T-cell (primary cell): ENCODE results near the gene TTYH3. TPM values are rescaled to one million over a fixed set of nuclear protein-coding genes. Genes with fewer than 3 reads are reported as not detected.

Experiments
- ATAC-seq, 4 experiments: fragments of 200-7000 bp in 3 of 4; fragments of 150-1000 bp in 1 of 4; cut with Tn5 transposase; replicated peaks in 1 of 4; 1 replicate in 3 of 4; 2 replicates in 1 of 4; pipeline ENCODE4 v1.10.0; 2021; ENCODE audit warnings: moderate library complexity in 3 of 4, mild to moderate bottlenecking in 2 of 4, moderate number of reproducible peaks in 1 of 4
- CTCF ChIA-PET, 2 donors: fragments of 300-600 bp; sonication (Branson Sonifier 250); formaldehyde crosslinking; loops; one replicate each; lab custom pipeline; 2022; ENCODE audit warnings: antibody characterized with exemption in 2 of 2; lab: Charles Lee
- POLR2A ChIA-PET, 2 donors: fragments of 300-600 bp; sonication (Branson Sonifier 250); formaldehyde crosslinking; loops; one replicate each; lab custom pipeline; 2022; ENCODE audit warnings: antibody characterized with exemption in 2 of 2; lab: Charles Lee
- DNase-seq, 35 experiments: peaks; one replicate each; pipeline versions ENCODE4 v3.0.0 to v3.0.0-alpha.2; 2013 to 2023
- H3K27ac ChIP-seq: one replicate; pipeline ENCODE4 v1.5.1; 2013; ENCODE audit warnings: low read length
- H3K27me3 ChIP-seq, 2 experiments: replicated peaks in 1 of 2; 1 replicate in 1 of 2; 2 replicates in 1 of 2; pipeline versions ENCODE4 v1.6.1 to v1.7.0; 2013; ENCODE audit warnings: low read length in 1 of 2, mixed read lengths in 1 of 2; ENCODE audit not compliant: control insufficient read depth in 2 of 2, insufficient read depth in 2 of 2; ENCODE audit errors: extremely low read depth in 1 of 2
- H3K36me3 ChIP-seq, 2 donors: 1 replicate in 1 of 2; 2 replicates in 1 of 2; pipeline versions ENCODE4 v1.6.1 to v1.7.0; 2013; ENCODE audit warnings: low read length in 1 of 2; ENCODE audit not compliant: control insufficient read depth in 2 of 2, insufficient read depth in 1 of 2; ENCODE audit errors: extremely low read depth in 1 of 2
- H3K4me1 ChIP-seq, 2 experiments: 1 replicate in 1 of 2; 2 replicates in 1 of 2; pipeline versions ENCODE4 v1.6.1 to v1.7.0; 2013; ENCODE audit warnings: low read length in 2 of 2, mixed read lengths in 1 of 2; ENCODE audit not compliant: insufficient read depth in 2 of 2, control insufficient read depth in 1 of 2; ENCODE audit errors: extremely low read depth in 1 of 2
- H3K4me3 ChIP-seq, 2 donors: 1 replicate in 1 of 2; 2 replicates in 1 of 2; pipeline versions ENCODE4 v1.5.1 to v1.7.0; 2013; ENCODE audit warnings: mild to moderate bottlenecking in 2 of 2, low read length in 1 of 2, moderate library complexity in 1 of 2; ENCODE audit not compliant: control insufficient read depth in 1 of 2; ENCODE audit errors: extremely low read depth in 1 of 2
- H3K9me3 ChIP-seq: 2 replicates; pipeline ENCODE4 v1.7.0; 2013
- H3K27ac Mint-ChIP-seq, 2 donors: one replicate each; pipeline ENCODE4 v1.8.0; 2020 to 2021; ENCODE audit warnings: mild to moderate bottlenecking in 2 of 2, mixed read lengths in 2 of 2
- H3K27me3 Mint-ChIP-seq, 2 donors: one replicate each; pipeline ENCODE4 v1.8.0; 2021 to 2022; ENCODE audit warnings: mixed read lengths in 2 of 2
- H3K36me3 Mint-ChIP-seq: one replicate; pipeline ENCODE4 v1.8.0; 2021; ENCODE audit warnings: mixed read lengths
- H3K4me1 Mint-ChIP-seq, 3 donors: one replicate each; pipeline ENCODE4 v1.8.0; 2020 to 2022; ENCODE audit warnings: mixed read lengths in 3 of 3, mild to moderate bottlenecking in 1 of 3
- H3K4me3 Mint-ChIP-seq, 3 donors: one replicate each; pipeline ENCODE4 v1.8.0; 2020 to 2022; ENCODE audit warnings: mild to moderate bottlenecking in 3 of 3, mixed read lengths in 3 of 3, moderate library complexity in 3 of 3
- H3K9me3 Mint-ChIP-seq, 3 donors: one replicate each; pipeline ENCODE4 v1.8.0; 2020 to 2022; ENCODE audit warnings: mixed read lengths in 3 of 3
- WGBS: methylation state at CpG from one replicate; pipeline ENCODE4 v1.1.5; 2013; ENCODE audit warnings: missing lambda C conversion rate; ENCODE audit not compliant: insufficient coverage; 5-methylcytosine and 5-hydroxymethylcytosine counted together
- total RNA-seq, 35 experiments: library from RNA in 6 of 35; stranded (reverse) in 6 of 35; fragments of 120-200 nt in 1 of 35; gene quantifications; one replicate each; pipeline versions ENCODE4 v1.2.1 to v1.2.4 and lab custom pipeline; 2013 to 2026

The TTYH3 gene
- total RNA-seq, 5 donors from 2014 or later (not counting 1 experiment from before 2014, with no cell fraction given): 11.5 to 17.7 (median 14.5) TPM

GRCh38 chr7:2708041-2708440, 76.3 kb downstream of the TTYH3 start:
- Histone ChIP-seq H3K4me1 (peaks cover 5 to 37% of the 10 kb centered on the region in 2 experiments), H3K27me3 (peaks cover 0 to 56% of the 10 kb centered on the region in 2 experiments), H3K4me3 (no peak overlapping the region), H3K9me3 (no peaks in the 10 kb centered on the region), H3K27ac (no peak overlapping the region), H3K36me3 (no peaks in the 10 kb centered on the region)
- Mint-ChIP-seq H3K27me3 (peaks cover 0 to 3% of the 10 kb centered on the region in 2 donors), H3K9me3 (no peaks in the 10 kb centered on the region), H3K4me3 (no peak overlapping the region), H3K36me3 (no peaks in the 10 kb centered on the region), H3K27ac (no peak overlapping the region), H3K4me1 (peaks cover 21 to 23% (median 21%) of the 10 kb centered on the region in 3 donors)
- ATAC-seq: no peak
- POLR2A ChIA-PET: no interaction called here
- DNase-seq: no peak
- CTCF ChIA-PET: interaction anchor here in 1 of 2 donors (1.0 kb wide), 1 partner anchor 257 kb away, joined by 3 read pairs; no protein-coding TSS in a partner anchor
- WGBS: 94% methylated on average over 10 of the region's 10 CpGs

GRCh38 chr7:2708547-2709310, 76.9 kb downstream of the TTYH3 start:
- WGBS: 95% methylated on average over 12 of the region's 20 CpGs
- Mint-ChIP-seq H3K27me3 (peaks cover 0 to 3% of the 10 kb centered on the region in 2 donors), H3K9me3 (no peaks in the 10 kb centered on the region), H3K4me3 (no peak overlapping the region), H3K27ac (no peak overlapping the region), H3K4me1 (peaks cover 21 to 27% (median 24%) of the 10 kb centered on the region in 3 donors), H3K36me3 (no peaks in the 10 kb centered on the region)
- Histone ChIP-seq H3K4me3 (no peak overlapping the region), H3K36me3 (no peaks in the 10 kb centered on the region), H3K27me3 (peaks cover 0 to 56% of the 10 kb centered on the region in 2 experiments), H3K27ac (no peak overlapping the region), H3K9me3 (no peaks in the 10 kb centered on the region), H3K4me1 (peaks cover 5 to 41% of the 10 kb centered on the region in 2 experiments)
- CTCF ChIA-PET: interaction anchor here (1.0 to 3.0 kb wide), 5 partner anchors 9 to 257 kb away, joined by 3 to 29 read pairs (median 9); no protein-coding TSS in a partner anchor
- DNase-seq: no peak
- no peak for ATAC-seq
- POLR2A ChIA-PET: no interaction called here

- Mint-ChIP-seq H3K36me3 (no peaks in the 10 kb centered on the region), H3K27me3 (peaks cover 0 to 3% of the 10 kb centered on the region in 2 donors), H3K4me1 (peaks cover 26 to 37% (median 33%) of the 10 kb centered on the region in 3 donors), H3K9me3 (no peaks in the 10 kb centered on the region), H3K27ac (peak overlapping the region; percentile 67 to 83), H3K4me3 (peak overlapping the region; percentile 59 to 67 (median 62))
- ATAC-seq (peak; percentile 79 to 88 (median 86)), DNase-seq (peak; percentile 41 to 87 (median 69))
- no peaks in the 10 kb centered on the region for H3K9me3 ChIP-seq
- peak overlapping the region in 1 of 2 donors; percentile 28 for H3K4me3 ChIP-seq
- H3K27ac ChIP-seq: no peak overlapping the region
- peaks cover 5 to 48% of the 10 kb centered on the region in 2 experiments for H3K4me1 ChIP-seq
- H3K27me3 ChIP-seq: peaks cover 0 to 56% of the 10 kb centered on the region in 2 experiments
- 13% methylated on average over 25 of the region's 35 CpGs for WGBS
- CTCF ChIA-PET: interaction anchor here (0.5 to 3.0 kb wide), 22 partner anchors 9 to 1533 kb away, joined by 3 to 29 read pairs (median 5); no protein-coding TSS in a partner anchor
- POLR2A ChIA-PET: interaction anchor here in 1 of 2 donors (0.5 kb wide), 1 partner anchor 323 kb away, joined by 3 read pairs; no protein-coding TSS in a partner anchor
- no peaks in the 10 kb centered on the region for H3K36me3 ChIP-seq
Measured at GRCh38 chr7:2709553-2710285, 77.9 kb downstream of the TTYH3 start.

GRCh38 chr7:2710286-2710655, 78.5 kb downstream of the TTYH3 start:
- ATAC-seq: peak; percentile 22 to 69 (median 44)
- peaks cover 31 to 43% (median 39%) of the 10 kb centered on the region in 3 donors for H3K4me1 Mint-ChIP-seq
- H3K27me3 Mint-ChIP-seq: peaks cover 0 to 3% of the 10 kb centered on the region in 2 donors
- H3K36me3 ChIP-seq: no peaks in the 10 kb centered on the region
- WGBS: 32% methylated on average over 8 of the region's 11 CpGs
- peak overlapping the region; percentile 67 to 83 for H3K27ac Mint-ChIP-seq
- H3K4me1 ChIP-seq: peaks cover 10 to 54% of the 10 kb centered on the region in 2 experiments
- no peak overlapping the region for H3K27ac ChIP-seq
- DNase-seq: peak; percentile 10 to 79 (median 55)
- peaks cover 0 to 56% of the 10 kb centered on the region in 2 experiments for H3K27me3 ChIP-seq
- no peaks in the 10 kb centered on the region for H3K9me3 ChIP-seq
- peak overlapping the region in 1 of 2 donors; percentile 28 for H3K4me3 ChIP-seq
- H3K9me3 Mint-ChIP-seq: no peaks in the 10 kb centered on the region
- ChIA-PET POLR2A (interaction anchor here in 1 of 2 donors (0.5 kb wide), 1 partner anchor 322 kb away, joined by 3 read pairs; no protein-coding TSS in a partner anchor), CTCF (interaction anchor here (0.5 to 3.0 kb wide), 24 partner anchors 8 to 1533 kb away, joined by 3 to 29 read pairs (median 4); no protein-coding TSS in a partner anchor)
- H3K4me3 Mint-ChIP-seq: peak overlapping the region; percentile 59 to 67 (median 62)
- H3K36me3 Mint-ChIP-seq: no peaks in the 10 kb centered on the region

GRCh38 chr7:2710901-2711551, 79.2 kb downstream of the TTYH3 start:
- peak overlapping the region; percentile 77 to 83 for H3K27ac Mint-ChIP-seq
- H3K4me3 ChIP-seq: no peak overlapping the region
- peaks cover 39 to 50% (median 46%) of the 10 kb centered on the region in 3 donors for H3K4me1 Mint-ChIP-seq

More at GRCh38 chr7:2710901-2711551, 79.2 kb downstream of the TTYH3 start:
- no peaks in the 10 kb centered on the region for H3K9me3 Mint-ChIP-seq
- H3K36me3 ChIP-seq: no peaks in the 10 kb centered on the region
- peaks cover 0 to 52% of the 10 kb centered on the region in 2 experiments for H3K27me3 ChIP-seq
- WGBS: 32% methylated on average over 3 of the region's 4 CpGs
- CTCF ChIA-PET: interaction anchor here (1.0 to 3.0 kb wide), 14 partner anchors 7 to 382 kb away, joined by 3 to 29 read pairs (median 6); no protein-coding TSS in a partner anchor
- DNase-seq (peak in 30 of 35 experiments; percentile 13 to 77 (median 40)), ATAC-seq (peak; percentile 46 to 52 (median 52))
- no peaks in the 10 kb centered on the region for H3K9me3 ChIP-seq
- peaks cover 0 to 3% of the 10 kb centered on the region in 2 donors for H3K27me3 Mint-ChIP-seq
- POLR2A ChIA-PET: interaction anchor here in 1 of 2 donors (0.5 kb wide), 1 partner anchor 381 kb away, joined by 4 read pairs; no protein-coding TSS in a partner anchor
- no peaks in the 10 kb centered on the region for H3K36me3 Mint-ChIP-seq
- H3K27ac ChIP-seq: peak overlapping the region; percentile 11
- H3K4me3 Mint-ChIP-seq: peak overlapping the region; percentile 59 to 67 (median 62)
- H3K4me1 ChIP-seq: peaks cover 18 to 61% of the 10 kb centered on the region in 2 experiments
